Midbrain (tissue), 1 donor: ENCODE measurements around the gene IL34.
"Not testable (repeated sequence)": the region's sequence is repeated elsewhere in the genome, so short reads cannot be mapped to it uniquely, and the experiment has no call there.

Experiments
- DNase-seq: peaks from one replicate; lab custom pipeline; 2025; lab: John Stamatoyannopoulos, UW

IL34 gene

DNA sequence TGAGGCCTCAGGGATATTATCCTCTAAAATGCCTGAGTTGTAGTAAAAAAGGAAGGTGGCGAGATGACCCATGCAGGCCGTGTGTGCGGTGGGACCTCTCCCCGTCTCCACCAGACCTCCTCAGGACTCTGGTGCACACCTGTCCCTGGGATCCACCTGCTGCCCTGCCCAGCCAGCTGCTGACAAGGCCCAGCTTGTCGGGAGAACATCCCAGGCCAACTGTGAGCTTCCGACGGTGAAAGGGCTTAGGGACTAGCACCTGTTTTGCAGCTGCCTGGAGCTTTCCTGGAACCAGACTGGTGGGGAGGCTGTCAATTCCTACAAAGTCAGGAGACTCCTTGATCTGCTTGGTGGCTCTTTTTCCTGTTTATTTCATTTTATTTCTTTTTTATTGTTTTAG, 11.6 kb downstream of the IL34 start:
- DNase-seq = no peak

DNA sequence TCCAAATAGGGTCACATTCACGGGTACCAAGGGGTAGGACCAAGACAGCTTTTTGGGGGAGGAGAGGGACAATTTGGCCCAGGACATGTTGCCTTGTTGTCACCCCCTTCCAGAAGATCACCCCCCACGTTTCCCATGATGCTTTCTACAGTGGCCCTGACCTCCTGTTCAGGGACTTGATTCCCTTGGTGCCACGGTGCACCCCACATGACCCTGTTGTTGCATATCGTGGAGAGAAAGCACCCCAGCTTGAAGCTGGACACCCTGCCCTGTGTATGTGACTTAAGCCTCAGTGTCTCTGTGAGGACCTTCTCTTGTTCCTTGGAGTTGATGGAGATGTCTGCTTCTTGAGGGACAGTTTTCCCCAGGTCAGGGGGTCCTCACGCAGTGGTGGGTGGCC, 12.6 kb downstream of the IL34 start:
- DNase-seq = no peak

DNA sequence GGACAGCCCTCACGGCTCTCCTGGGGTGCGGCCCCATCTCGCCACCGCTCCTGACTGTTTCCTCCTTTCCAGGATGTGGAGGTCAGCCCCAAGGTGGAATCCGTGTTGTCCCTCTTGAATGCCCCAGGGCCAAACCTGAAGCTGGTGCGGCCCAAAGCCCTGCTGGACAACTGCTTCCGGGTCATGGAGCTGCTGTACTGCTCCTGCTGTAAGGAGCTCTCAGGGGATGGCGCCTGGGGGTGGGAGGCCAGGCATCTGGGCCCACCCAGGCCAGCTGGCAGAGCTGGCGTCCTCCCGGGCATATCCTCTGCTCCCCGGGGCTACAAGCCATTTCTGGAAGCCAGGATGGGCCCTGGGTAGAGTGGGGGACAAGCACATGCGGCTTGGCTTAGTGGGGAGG, 13.2 kb downstream of the IL34 start:
- no peak for DNase-seq

DNA sequence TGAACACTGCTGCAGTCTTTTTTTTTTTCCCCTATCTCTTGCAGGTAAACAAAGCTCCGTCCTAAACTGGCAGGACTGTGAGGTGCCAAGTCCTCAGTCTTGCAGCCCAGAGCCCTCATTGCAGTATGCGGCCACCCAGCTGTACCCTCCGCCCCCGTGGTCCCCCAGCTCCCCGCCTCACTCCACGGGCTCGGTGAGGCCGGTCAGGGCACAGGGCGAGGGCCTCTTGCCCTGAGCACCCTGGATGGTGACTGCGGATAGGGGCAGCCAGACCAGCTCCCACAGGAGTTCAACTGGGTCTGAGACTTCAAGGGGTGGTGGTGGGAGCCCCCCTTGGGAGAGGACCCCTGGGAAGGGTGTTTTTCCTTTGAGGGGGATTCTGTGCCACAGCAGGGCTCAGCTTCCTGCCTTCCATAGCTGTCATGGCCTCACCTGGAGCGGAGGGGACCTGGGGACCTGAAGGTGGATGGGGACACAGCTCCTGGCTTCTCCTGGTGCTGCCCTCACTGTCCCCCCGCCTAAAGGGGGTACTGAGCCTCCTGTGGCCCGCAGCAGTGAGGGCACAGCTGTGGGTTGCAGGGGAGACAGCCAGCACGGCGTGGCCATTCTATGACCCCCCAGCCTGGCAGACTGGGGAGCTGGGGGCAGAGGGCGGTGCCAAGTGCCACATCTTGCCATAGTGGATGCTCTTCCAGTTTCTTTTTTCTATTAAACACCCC, 13.8 kb downstream of the IL34 start:
- no peak for DNase-seq

DNA sequence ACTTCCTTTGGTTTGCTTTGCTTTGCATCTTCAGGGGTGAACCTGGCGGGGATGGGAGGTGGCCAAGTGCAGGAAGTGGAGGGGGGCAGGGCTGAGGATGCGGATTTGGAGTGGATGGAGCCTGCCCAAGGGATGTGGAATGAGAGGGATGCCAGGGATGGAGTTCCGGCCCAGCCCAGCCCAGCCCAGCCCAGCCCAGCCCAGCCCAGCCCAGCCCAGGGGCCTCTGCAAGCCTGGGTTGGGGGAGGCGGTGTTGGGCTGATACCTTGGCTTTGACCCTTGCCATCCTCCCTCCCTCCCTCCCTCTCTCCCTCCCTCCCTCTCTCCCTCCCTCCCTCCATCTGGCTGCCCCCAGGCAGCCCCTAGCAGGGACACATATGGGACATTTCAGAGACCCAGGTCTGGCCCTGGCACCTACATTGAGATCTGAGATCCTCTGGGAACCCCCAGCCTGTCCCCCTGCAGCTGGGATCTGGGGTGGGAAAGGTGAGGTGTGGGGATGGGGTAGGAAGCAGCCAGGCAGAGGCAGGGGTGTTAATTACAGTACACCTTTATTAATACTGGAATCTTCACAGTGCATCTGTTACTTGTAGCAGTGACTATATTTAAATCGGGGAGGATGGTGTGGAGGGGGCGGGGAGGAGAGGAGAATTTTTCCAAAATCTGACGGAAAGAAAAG, 14.5 kb downstream of the IL34 start:
- no peak for DNase-seq

DNA sequence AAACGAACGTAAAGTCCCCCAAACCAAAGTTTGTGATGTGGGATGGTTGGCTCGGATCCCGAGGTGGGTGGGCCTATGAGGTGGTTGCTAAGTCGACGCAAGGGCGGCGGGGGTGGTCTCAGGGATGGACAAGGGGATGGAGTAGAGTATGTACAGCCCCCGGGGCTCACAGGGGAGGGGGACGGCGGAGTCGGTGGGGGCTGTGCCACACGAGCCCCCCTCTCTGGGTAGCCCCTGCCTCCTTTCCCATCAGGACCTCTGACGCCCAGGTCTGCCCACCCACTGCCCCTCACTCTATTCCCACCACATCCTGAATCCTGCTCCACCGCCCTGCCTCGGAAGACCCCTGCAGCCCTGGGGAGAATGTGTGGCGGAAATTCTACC, 15.2 kb downstream of the IL34 start:
- DNase-seq = no peak

DNA sequence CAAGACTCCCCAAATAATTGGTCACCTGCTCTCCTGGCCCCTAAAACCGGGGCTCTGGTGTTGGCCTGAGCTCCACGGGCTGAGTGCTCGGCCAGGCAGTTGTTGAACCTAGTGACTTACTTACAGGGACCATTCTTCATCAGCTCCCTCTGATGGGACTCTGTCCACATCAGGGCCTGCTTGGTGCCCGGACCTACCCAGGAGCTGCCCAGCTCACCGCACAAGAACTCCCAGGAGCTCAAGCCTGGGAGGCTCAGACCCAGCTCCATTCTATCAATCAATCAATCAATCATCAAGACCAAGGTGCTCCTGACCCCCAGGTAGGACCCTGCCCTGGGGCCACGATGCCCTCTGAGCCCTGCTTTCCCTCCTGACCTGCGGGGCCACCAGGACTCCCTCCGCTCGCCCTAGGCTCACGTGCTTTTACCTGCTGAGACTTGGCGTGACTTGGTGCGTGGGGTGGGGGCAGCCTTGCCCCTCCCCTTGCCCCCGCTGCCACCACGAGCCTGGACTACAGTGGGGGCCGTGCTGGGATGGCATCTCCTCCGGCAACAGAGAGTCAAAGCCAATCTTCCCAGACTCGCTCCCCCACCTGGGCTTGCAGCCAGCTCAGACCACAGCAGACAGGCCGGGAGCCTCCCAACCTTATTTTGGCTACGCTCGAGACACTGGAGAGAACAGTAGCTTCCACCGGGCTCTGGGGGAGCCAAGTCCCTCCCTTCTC, 15.7 kb downstream of the IL34 start:
- DNase-seq = peak; percentile 18

DNA sequence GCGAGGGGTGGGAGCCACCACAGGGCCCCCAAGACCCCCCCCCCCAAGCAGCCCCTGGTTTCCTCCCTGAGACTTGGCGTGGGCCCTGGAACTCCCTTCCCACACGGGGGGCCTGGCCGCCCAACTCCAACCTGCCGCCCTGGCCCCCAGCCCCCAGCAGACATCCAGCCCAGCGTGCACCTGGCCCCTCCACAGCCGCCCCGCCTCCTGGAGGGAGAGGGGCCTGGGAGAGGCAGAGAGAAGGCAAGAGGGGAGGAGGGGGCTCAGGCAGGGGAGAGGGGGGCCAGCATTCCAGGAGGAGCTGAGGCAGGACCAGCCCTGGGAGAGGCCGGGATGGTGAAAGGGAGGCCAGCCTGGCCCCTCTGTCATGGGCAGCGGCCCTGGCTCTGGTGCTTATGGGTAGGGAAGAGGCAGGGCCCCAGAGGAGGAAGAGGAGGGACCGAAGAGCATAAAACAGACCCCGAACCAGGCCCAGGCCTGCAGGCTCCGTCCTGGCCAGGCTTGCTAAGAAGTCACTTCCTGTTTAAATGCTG, 16.7 kb downstream of the IL34 start:
- no peak for DNase-seq

DNA sequence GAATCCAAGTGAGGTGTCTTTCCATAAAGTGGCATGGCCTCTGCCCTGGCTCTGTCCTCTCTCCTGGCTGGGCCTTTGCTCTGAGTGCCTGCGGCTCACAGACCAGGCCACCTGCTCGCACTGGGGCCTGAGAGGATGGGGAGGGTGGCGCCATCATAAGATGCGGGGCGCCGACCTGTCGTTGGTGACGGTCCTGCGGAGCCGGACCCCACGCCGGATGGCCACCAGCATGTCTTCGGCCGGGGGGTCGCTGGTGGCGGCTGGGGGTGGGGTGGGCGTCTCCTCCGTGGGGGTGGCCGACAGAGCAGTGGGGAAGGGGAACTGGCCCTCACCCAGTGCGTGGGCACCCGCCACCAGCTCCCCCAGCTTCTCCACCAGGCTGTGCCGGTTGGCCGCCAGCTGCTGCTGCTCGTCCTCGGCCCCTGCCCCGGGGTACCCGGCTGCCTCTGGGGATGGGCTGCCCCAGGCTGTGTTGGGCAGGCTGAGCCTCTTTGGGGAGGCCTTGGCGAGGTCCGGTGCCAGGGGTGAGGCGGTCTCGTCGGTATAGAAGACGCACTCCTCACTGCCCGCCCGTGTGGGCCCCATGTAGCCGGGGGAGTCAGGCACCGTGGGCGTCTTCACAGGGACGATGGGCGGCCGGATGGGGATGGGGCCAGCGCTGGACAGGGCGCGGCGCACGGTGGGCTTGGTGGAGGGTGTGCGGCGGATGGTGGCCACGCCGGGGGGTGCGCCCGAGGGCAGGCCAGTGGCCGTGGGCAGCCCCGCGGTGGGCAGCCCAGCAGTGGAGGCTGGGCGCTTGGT, 17.4 kb downstream of the IL34 start:
- no peak for DNase-seq

DNA sequence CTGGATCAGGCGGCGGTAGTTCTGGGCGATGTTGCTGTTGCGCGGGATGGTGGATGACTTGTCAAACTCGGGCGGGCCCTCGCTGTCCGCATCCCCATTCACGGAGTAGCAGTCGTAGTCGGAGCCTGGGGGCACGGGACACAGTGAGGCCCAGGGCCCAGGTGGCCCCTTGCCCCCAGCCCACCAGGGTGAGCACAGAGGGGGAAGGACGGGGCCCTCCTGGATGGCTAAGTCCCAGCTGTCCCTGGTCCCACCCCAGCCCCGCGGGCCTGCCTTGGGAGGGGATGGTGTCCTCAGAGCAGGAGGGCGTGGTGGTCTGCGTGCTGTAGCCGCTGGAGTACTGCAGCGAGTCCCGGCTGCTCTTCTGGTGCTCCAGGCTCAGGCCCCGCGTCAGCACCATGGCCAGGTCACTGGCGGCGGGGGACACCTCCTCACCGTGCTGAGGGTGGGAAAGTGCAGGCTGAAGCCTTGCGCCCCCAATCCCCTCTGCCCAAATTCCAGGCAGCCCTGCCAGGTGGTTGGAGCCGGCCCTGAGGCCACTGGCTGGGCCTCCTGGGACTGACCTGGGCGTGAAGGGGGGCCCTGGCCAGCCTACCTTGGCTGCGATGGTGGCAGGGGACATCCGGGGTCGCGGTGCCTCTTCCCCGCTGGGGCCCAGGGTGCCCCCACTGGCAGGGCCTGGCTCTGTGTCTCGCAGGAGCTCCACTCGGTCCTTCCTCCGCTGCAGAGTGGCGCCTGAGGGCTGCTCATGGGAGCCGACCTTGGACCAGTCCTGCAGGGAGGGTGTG, 18.2 kb downstream of the IL34 start:
- DNase-seq = no peak

DNA sequence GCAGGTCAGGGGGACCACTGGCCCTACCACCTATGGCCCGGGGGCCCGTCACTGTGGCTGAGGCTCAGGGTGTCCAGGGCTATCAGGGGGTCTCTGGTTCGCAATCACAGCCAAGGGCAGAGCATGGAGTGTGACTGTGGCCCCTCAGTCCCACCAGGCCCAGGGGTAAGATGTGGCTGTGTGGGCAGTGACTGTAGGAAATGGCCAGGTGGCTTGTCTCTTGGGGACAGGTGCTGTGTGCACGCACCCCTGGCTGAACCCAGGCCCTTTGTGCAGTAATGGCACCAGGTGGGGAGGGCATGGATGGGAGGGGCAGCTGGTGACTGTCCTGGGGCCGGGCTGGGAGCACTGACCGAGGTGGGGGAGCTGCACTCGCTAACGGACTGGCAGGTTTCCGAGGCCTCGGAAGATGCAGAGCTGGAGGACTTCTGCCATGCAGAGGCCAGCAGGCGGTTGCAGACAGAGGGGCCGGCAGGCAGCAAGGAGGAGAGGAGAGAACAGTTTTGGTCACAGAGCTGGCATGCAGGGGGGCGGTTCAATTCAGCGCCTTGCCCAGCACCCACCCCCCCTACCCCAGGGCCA, 18.8 kb downstream of the IL34 start:
- DNase-seq = no peak

DNA sequence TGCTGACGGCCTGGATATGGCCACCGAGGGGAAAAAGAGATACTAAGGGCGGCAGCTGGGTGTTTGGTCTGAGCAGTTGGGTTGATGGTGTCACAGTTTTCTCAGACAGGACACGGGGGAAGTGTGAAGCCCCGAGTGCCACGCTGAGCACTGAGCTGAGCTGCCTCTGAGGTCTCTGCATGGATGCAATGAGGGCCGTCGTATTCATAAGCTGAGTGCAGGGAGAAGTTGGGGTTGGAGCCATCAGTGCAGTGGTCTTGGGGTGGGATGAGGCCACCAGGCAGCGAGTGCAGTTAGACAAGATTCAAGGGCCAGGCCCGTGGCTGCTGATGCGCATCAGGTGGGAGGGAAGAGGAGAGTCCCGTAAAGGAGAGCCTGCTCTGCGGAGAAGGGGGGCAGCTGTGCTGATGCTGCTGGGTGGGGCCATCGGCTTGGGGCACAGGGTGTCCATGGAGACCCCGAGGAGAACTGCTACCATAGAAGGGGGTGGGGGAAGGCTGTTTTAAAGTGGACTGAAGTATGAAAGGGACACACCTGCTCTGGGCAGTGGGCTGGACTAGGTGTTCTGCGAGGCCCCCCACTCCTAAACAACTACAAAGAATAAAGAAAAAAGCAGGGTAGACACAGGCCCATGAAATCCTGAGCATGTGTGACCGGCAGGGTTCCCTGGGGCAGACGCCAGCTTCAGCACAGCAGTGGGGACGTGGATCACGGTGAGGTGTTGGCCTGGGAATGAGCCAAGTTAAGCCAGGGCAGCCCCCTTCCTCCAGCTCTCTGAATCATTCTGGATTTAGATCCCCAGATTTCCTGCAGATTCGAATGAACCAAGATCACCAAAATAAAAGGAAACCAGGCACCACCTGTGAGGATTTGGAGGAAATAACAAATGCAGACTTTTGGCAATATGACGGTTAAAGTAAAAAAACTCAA, 19.7 kb downstream of the IL34 start:
- no peak for DNase-seq

DNA sequence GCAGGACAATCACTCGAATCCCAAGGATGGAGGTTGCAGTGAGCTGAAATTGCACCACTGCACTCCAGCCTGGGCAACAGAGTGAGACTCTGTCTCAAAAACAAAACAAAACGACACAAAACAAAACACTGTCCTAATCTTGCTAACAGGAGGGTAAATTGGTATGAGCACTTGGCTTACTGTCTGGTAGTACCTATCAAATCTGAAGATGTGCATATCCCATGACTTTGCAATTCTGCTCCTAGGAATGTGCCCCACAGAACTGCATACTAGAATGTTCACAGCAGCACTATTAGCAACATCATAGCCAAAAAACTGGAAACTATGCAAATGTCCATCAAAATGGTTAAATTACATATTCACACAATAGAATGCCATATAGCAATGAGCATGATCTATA, 23.8 kb downstream of the IL34 start:
- no peak for DNase-seq

DNA sequence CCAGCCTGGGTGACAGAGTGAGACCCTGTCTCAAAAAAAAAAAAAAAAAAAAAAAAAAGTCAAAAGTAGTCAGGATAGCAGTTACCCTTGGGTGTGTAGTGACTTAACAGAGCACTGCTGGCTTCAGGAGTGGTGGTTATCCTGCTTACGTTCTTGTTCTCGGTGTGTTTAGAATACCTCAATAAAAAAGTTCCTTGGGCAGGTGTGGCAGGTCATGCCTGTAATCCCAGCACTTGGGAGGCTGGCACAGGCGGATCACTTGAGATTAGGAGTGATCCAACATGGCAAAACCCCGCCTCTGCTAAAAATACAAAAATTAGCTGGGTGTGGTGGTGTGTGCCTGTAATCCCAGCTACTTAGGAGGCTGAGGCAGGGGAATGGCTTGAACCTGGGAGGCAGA, 24.6 kb downstream of the IL34 start:
- not testable (repeated sequence) for DNase-seq

DNA sequence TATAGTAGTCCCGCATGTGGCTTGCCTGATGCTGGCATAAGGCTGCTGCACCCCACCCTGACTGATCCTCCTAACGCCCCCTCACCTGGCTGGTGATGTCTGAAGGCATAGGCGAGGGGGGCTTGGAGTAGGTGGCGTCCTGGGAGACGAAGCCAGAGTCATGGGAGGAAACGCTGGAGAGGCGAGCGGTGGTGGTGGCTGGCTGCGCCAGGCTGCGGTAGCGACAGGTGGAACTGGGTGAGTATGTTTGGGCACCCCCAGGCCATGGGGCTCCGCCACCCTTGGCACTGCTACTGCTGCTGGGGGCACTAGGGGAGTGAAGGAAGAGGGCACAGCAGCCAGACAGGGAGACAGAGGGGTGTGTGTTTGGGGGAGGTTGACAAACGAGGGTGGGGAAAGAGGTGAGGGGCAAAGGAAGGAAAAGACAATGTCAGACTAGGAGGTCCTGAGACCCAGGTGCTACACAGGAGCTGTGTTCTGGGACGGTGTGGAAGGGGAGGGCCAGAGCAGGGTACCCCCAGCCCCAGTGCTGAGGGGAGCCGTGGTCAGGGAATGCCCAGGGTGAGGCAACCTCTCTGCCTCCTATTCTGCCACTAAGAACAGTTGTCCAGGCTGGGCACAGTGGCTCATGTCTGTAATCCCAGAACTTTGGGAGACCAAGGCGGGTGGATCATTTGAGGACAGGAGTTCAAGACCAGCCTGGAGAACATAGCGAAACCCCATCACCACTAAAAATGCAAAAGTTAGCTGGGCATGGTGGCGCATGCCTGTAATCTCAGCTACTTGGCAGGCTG, 28.1 kb downstream of the IL34 start:
- no peak for DNase-seq

DNA sequence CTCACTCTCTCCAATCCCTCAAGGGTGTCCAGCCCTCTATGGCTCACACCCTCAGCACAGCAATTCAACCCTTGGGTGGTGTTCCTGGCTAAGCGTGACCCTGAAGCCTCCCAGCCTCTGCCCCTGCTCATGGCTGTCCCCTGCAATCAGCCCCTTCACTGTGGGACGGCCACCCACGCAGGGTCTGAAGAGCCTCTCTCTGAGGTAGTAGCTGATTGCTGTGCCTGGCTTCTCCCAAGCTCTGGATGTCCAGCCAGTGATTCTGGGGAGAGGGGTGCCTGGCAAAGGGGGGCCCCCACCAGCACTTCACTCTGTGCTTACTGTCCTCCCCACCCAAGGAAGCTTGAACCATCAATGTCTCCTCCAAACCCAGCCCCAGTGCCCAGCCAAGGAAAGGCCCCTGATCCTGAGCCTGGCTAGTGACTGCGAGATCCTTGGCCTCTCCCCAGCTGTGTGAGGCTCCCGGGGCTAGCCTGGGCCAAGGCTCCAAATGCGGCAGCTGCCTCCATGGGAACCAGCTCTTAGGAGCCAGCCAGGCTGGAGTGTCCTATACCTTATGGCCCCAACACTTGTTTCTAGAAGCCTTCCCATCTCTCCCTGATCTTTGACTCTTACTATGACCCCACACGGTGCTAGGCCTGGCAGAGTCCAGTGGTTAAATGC, 29.6 kb downstream of the IL34 start:
- peak; percentile 43 for DNase-seq

DNA sequence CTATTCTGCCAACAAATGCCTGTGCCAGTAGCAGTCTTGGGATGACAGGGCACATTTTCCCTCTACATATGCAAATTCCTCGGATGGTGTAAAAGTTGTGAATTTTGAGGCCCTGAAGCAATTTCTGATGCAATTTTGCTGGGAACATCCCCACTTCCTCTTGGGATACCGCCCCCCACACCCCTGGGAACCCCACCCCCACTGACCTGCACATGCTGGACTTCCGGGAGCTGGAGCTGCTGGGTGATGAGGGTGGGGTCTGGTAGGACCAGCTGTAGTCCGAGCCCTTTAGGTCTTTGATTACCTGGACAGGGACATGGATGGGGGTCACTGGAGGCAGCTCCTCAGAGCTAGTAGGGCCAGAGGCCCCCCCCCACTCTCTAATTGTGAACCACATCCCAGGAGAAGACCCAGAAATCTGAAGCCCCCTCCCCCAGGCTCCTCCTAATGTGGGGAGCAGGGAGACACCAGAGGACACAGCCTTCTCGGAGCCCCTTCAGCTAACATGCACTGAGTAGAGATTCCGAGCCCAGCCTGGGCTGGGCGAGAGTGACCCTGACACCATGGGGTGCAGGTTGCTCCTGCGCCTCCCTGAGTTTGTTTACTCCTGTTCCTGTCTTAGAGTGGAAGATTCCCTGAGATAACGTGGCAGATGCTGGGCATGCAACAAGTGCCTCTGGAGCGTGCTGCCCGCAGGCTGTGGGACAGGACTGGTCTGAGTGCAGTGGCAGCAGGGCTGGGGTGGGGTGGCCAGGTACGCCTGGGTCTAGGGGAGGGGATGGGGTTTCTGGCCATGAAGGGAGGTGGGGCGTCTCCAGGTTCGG, 30.5 kb downstream of the IL34 start:
- DNase-seq = no peak
